ENCODE measurements around the gene USP34.

USP34 gene

DNA sequence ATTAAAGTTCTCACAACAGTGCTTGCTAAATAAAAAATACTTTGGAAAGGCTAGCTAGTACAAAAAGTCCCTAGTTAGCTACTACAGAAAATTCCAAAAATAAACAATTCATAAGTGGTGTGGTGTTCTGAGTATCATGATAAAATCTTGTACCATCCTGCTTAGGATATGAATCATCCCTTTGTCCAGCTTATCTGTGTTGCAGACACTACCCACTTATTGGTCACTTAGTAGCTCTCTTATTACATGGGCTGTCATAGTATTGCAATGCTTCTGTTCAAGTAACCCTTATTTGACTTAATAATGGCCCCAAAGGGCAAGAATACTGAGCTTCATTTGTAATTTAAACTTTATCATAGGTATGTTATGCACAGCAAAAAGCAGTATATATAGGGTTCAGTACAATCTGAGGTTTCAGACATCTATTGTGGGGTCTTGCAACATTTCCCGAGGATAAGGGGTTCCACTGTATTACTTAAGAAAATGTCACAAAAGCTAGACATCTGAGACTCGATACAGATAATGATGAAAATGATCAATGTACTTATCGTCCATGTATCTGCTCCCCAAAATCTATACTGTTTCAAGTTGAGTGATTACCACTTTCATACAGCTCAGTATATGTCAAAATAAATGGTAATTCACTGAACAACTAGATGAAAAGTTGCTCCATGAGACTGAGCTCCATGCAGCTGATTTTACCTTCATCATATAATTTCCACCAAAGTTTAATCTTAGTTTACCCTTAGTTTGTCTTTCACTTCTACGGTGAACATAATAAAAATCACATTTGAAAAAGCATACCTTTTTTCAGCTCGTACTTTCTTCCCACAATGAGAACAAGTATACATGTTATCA lies 215.1 kb downstream of the USP34 start:
- peak; percentile 86 for DNase-seq (ENCODE audit: low read depth)
- H3K4me3 ChIP-seq (replicated peaks; ENCODE audit: low read depth, low read length): no peak overlapping the region
- TF ChIP-seq, protein P1, sequence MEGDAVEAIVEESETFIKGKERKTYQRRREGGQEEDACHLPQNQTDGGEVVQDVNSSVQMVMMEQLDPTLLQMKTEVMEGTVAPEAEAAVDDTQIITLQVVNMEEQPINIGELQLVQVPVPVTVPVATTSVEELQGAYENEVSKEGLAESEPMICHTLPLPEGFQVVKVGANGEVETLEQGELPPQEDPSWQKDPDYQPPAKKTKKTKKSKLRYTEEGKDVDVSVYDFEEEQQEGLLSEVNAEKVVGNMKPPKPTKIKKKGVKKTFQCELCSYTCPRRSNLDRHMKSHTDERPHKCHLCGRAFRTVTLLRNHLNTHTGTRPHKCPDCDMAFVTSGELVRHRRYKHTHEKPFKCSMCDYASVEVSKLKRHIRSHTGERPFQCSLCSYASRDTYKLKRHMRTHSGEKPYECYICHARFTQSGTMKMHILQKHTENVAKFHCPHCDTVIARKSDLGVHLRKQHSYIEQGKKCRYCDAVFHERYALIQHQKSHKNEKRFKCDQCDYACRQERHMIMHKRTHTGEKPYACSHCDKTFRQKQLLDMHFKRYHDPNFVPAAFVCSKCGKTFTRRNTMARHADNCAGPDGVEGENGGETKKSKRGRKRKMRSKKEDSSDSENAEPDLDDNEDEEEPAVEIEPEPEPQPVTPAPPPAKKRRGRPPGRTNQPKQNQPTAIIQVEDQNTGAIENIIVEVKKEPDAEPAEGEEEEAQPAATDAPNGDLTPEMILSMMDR (IDR thresholded peaks at IDR 0.05; ENCODE audit: low read length, missing control alignments): no peak

DNA sequence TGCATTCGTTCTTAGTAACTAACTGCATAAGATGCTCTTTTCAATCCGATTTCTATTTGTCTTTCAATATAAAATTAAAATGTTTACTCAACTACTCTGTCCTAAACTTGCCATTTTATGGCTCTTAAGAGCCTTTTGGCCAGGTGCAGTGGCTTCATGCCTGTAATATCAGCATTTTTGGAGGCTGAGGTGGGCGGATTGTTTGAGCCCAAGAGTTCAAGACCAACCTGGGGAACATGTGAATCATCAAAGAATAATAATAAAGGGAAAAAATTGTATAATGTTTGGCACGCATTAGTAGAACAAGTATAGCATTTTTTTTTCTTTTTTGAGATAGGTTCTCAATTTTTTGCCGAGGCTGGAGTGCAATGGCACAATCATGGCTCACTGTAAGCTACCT lies 216.4 kb downstream of the USP34 start:
- H3K4me3 ChIP-seq (replicated peaks; ENCODE audit: low read depth, low read length): no peak overlapping the region
- TF ChIP-seq, protein P1 (IDR thresholded peaks at IDR 0.05; ENCODE audit: low read length, missing control alignments): no peak
- DNase-seq (ENCODE audit: low read depth): no peak

DNA sequence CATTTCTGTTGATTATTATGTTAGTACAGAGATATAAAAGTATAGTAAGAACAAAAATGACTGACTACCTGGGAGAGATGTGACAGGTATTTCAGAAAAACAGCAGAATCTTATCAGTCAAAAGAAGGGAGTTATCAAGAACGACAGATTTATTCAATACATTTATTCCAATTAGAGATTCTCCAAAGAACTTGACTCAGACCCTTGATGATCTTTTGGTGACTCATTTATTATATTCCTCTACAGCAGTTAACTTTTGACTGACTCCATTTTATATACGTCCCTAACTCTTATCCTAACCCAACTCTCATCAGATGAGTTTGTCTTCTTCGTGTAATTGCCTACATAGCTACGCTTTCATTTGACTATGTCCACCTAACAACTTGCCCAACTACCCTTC lies 217.8 kb downstream of the USP34 start:
- TF ChIP-seq, protein P1 (IDR thresholded peaks at IDR 0.05; ENCODE audit: low read length, missing control alignments): no peak
- no peak for DNase-seq (ENCODE audit: low read depth)
- no peak overlapping the region for H3K4me3 ChIP-seq (replicated peaks; ENCODE audit: low read depth, low read length)

DNA sequence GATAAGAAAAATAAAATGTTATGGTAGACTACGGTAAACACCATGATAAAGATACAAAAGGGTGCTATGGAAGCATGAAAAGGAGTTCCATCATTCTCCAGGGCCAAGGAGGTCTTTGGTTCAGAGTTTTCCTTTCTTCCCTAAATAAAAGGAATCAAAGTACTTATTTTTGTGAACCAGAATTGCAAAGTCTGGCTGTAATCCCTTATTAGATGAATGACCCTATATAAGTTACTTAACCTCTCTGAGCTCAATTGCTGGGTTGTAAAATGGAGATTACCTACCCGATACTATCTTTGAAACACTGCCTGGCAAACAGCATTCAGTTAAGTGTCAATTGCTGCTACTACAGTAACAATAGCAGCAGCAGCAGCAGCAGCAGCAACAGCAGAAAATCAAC lies 218.9 kb downstream of the USP34 start:
- no peak overlapping the region for H3K4me3 ChIP-seq (replicated peaks; ENCODE audit: low read depth, low read length)
- no peak for DNase-seq (ENCODE audit: low read depth)
- TF ChIP-seq, protein P1 (IDR thresholded peaks at IDR 0.05; ENCODE audit: low read length, missing control alignments): no peak

DNA sequence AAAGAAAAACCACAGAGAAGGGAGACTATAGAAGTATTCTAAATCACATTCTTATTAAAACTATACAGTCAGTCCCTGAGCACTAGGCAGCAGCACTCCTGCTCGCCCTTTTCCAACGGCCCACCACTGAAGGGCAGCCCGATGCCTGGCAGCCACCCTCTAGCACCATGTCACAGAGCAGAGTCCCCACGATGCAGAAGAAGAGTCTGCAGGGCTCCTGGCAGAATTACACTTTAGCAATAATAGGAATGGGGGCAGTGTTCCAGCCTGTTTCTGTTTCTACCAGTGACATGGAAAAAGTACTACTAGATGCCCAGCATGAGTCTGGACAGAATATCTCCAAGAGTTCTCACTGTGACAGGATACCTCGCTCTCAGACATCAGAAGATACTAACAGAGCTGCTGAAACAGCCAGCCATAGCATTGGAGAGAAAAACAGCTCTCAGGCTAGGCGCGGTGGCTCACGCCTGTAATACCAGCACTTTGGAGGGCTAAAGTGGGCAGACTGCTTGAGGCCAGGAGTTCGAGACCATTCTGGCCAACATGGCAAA lies 221.3 kb downstream of the USP34 start:
- DNase-seq (ENCODE audit: low read depth): no peak
- no peak overlapping the region for H3K4me3 ChIP-seq (replicated peaks; ENCODE audit: low read depth, low read length)
- TF ChIP-seq, protein P1 (IDR thresholded peaks at IDR 0.05; ENCODE audit: low read length, missing control alignments): no peak

DNA sequence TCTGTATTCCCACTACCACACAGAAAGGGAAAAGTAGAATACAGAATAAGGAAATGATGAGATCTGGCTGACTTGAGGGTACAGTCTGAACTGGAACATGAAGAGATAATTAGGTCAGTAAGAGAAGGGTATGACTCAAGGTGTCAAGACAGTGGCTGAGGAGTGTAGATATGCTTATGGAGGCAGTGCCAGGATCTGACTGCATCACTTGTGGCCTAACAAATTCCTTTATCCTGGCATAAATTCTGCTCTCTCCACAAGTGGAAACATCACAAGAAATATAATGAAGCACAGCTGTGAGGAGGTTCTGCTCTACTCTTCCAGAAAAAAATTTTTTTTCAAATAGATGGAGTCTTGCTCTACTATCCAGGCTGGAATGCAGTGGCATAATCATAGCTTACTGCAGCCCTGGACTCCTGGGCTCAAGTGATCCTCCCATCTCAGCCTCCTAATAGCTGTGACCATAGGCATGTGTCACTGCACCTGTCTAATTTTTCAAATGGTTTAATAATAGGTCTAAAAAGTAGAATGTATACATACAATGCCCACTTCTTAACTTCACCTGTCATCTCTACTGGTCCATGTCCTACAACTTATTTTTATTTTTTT lies 223.6 kb downstream of the USP34 start:
- DNase-seq (ENCODE audit: low read depth): peak; percentile 65
- no peak overlapping the region for H3K4me3 ChIP-seq (replicated peaks; ENCODE audit: low read depth, low read length)
- TF ChIP-seq, protein P1 (IDR thresholded peaks at IDR 0.05; ENCODE audit: low read length, missing control alignments): no peak

Measured in fibroblast of pulmonary artery (primary cell).